SU-DHL-6 (cell line): ENCODE measurements around the gene PADI3.

Experiments used
- H2AFZ ChIP-seq: fragments of 200-600 bp; sonication (generic); 2 replicates; pipeline ENCODE4 v1.6.1; 2014; ENCODE audit warnings: low read depth, mild to moderate bottlenecking, moderate library complexity, mixed read lengths, antibody characterized with exemption, low read length; ENCODE audit not compliant: severe bottlenecking
- H3F3A ChIP-seq: fragments of 200-600 bp; shearing (Covaris generic); 2 replicates; pipeline ENCODE4 v1.6.0; 2016; ENCODE audit warnings: antibody characterized with exemption, mild to moderate bottlenecking; ENCODE audit not compliant: insufficient read depth
- H3K27ac ChIP-seq: fragments of 200-600 bp; sonication (generic); 2 replicates; pipeline ENCODE4 v1.5.1; 2016; ENCODE audit warnings: low read depth, mild to moderate bottlenecking, low read length, moderate library complexity, mixed read lengths
- H3K27me3 ChIP-seq: fragments of 200-600 bp; sonication (generic), shearing (Covaris generic); 2 replicates; pipeline ENCODE4 v1.6.0; 2014; ENCODE audit warnings: mild to moderate bottlenecking, low read length
- H3K36me3 ChIP-seq: fragments of 200-600 bp; sonication (generic); 2 replicates; pipeline ENCODE4 v1.6.1; 2014; ENCODE audit warnings: mild to moderate bottlenecking, low read length, mixed read lengths
- H3K4me2 ChIP-seq: fragments of 300-600, 200-600 bp; shearing (Covaris generic), sonication (generic); 2 replicates; pipeline ENCODE4 v1.6.0; 2014; ENCODE audit warnings: low read length, low read depth, mild to moderate bottlenecking; ENCODE audit not compliant: poor library complexity, severe bottlenecking
- H3K4me3 ChIP-seq: fragments of 200-600 bp; sonication (generic); 2 replicates; pipeline ENCODE4 v1.5.1; 2014; ENCODE audit warnings: antibody characterized with exemption, low read length, mild to moderate bottlenecking, mixed read lengths; ENCODE audit not compliant: insufficient read depth, poor library complexity, severe bottlenecking
- H3K79me2 ChIP-seq: fragments of 200-600 bp; sonication (generic); 2 replicates; pipeline ENCODE4 v1.6.1; 2014; ENCODE audit warnings: mild to moderate bottlenecking, low read length, moderate library complexity; ENCODE audit not compliant: insufficient read depth
- H3K9ac ChIP-seq: fragments of 200-600 bp; sonication (generic); 2 replicates; pipeline ENCODE4 v1.7.0; 2014; ENCODE audit warnings: mild to moderate bottlenecking, low read length
- H3K9me2 ChIP-seq: fragments of 200-600 bp; sonication (generic); replicated peaks from 2 replicates; pipeline ENCODE4 v1.6.1; 2014; ENCODE audit warnings: low read length; ENCODE audit not compliant: insufficient read depth
- H3K9me3 ChIP-seq: fragments of 200-600 bp; sonication (generic); 2 replicates; pipeline ENCODE4 v1.6.1; 2014; ENCODE audit warnings: low read length, mixed read lengths; ENCODE audit not compliant: insufficient read depth
- H4K20me1 ChIP-seq: fragments of 200-600 bp; sonication (generic); 2 replicates; pipeline ENCODE4 v1.6.1; 2014; ENCODE audit warnings: low read depth, mild to moderate bottlenecking, antibody characterized with exemption, low read length, moderate library complexity, mixed read lengths
- CTCF ChIP-seq: fragments of 200-600 bp; sonication (generic); IDR thresholded peaks from one replicate; pipeline ENCODE4 v1.5.1; 2017; ENCODE audit warnings: antibody characterized with exemption, mild to moderate bottlenecking, low read length, moderate library complexity; ENCODE audit not compliant: insufficient read depth, poor library complexity, severe bottlenecking
- EZH2phosphoT487 ChIP-seq: fragments of 200-600 bp; sonication (generic), shearing (Covaris generic); conservative IDR thresholded peaks from 2 replicates; pipeline ENCODE4 v1.6.1; 2018; ENCODE audit warnings: mild to moderate bottlenecking, antibody characterized with exemption, low read length, moderate library complexity, mixed read lengths

Gene PADI3

GRCh38 chr1:17315542-17316130 is 66.7 kb downstream of the PADI3 start:
- H2AFZ ChIP-seq, result no peak overlapping the region
- H3K9me2 ChIP-seq, result no peaks in the 10 kb centered on the region
- H3K4me3 ChIP-seq, result no peak overlapping the region
- no peak overlapping the region for H3K4me2 ChIP-seq
- H3K9ac ChIP-seq, result no peak overlapping the region
- no peak for TF ChIP-seq CTCF
- no peak for TF ChIP-seq EZH2phosphoT487
- no peaks in the 10 kb centered on the region for H3K36me3 ChIP-seq
- H3K27ac ChIP-seq, result no peak overlapping the region
- no peaks in the 10 kb centered on the region for H3F3A ChIP-seq
- no peaks in the 10 kb centered on the region for H3K9me3 ChIP-seq
- no peaks in the 10 kb centered on the region for H4K20me1 ChIP-seq
- H3K79me2 ChIP-seq, result no peaks in the 10 kb centered on the region
- H3K27me3 ChIP-seq, result no peaks in the 10 kb centered on the region

GRCh38 chr1:17316704-17317103 is 67.8 kb downstream of the PADI3 start:
- H3K9me3 ChIP-seq, result no peaks in the 10 kb centered on the region
- TF ChIP-seq EZH2phosphoT487, result no peak
- TF ChIP-seq CTCF, result no peak
- no peaks in the 10 kb centered on the region for H4K20me1 ChIP-seq
- H2AFZ ChIP-seq, result no peak overlapping the region
- no peak overlapping the region for H3K9ac ChIP-seq
- no peaks in the 10 kb centered on the region for H3K36me3 ChIP-seq
- no peak overlapping the region for H3K27ac ChIP-seq
- no peaks in the 10 kb centered on the region for H3K9me2 ChIP-seq
- H3F3A ChIP-seq, result no peaks in the 10 kb centered on the region
- H3K27me3 ChIP-seq, result no peaks in the 10 kb centered on the region
- no peak overlapping the region for H3K4me2 ChIP-seq
- no peaks in the 10 kb centered on the region for H3K79me2 ChIP-seq
- no peak overlapping the region for H3K4me3 ChIP-seq

- TF ChIP-seq CTCF (no peak), EZH2phosphoT487 (no peak)
- H3K4me2 ChIP-seq, result no peak overlapping the region
Observed at GRCh38 chr1:17318262-17318661, 69.4 kb downstream of the PADI3 start.

More at GRCh38 chr1:17318262-17318661, 69.4 kb downstream of the PADI3 start:
- Histone ChIP-seq H3K9me3 (no peaks in the 10 kb centered on the region), H3K4me3 (no peak overlapping the region), H3F3A (no peaks in the 10 kb centered on the region), H3K9me2 (no peaks in the 10 kb centered on the region), H3K79me2 (no peaks in the 10 kb centered on the region), H3K36me3 (no peaks in the 10 kb centered on the region), H3K27ac (no peak overlapping the region), H3K27me3 (no peaks in the 10 kb centered on the region), H3K9ac (no peak overlapping the region), H4K20me1 (no peaks in the 10 kb centered on the region), H2AFZ (no peak overlapping the region)
